HFF-Myc (cell line): ENCODE results near the gene SPAG16.
A peak's percentile ranks its signal among the peaks of the same experiment; 100 is the strongest.

Source experiments
- DNase-seq: peaks from one replicate; pipeline ENCODE4 v3.0.0-alpha.2; 2011; ENCODE audit warnings: low read depth; ENCODE audit errors: extremely low read depth
- H3K4me3 ChIP-seq: replicated peaks from 2 replicates; pipeline ENCODE4 v1.5.1; 2011; ENCODE audit warnings: low read depth, mild to moderate bottlenecking, control low read depth, low read length
- TF ChIP-seq, protein P1 (sequence below): IDR thresholded peaks from 2 replicates; pipeline ENCODE4 v1.5.1; 2012; ENCODE audit warnings: mild to moderate bottlenecking, low read depth, low read length, control low read depth; ENCODE audit errors: missing control alignments

SPAG16 gene

DNA sequence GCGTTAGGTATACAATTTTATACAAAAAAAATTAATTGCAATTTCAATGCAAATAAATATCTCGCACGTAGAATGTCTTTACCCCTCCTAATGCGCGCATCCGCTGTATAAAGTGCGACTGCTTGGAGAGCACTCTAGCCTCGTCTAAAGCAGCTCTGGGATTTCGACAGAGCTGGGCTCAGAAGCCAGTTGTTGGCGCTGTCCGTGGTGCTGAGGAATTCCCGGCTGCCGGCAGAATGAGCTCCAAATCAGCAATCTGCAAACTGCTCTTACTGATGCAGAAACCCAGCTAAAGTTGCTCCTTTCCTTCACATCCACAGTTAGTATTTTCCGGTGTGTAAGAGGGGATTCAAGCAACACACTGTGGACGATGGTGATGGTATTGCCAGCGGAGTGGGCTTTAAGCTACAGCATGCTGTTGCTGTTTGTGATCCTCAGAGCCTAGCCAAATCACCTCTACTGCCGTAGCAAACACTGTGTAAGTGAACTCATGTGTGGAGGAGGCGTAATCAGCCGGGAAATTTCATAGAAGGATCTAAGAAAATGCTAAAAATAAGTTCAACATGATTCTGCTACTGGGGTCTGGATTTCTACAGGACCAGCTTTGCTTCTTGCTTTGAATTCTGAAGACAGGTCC is 1126.8 kb downstream of the SPAG16 start, which contains the start of gene VWC2L:
TSS of gene VWC2L (plus strand) at position 137 of the 637 bp plus-strand sequence. CDS start 3,140 bp downstream, outside the sequence.
- TF ChIP-seq, protein P1, sequence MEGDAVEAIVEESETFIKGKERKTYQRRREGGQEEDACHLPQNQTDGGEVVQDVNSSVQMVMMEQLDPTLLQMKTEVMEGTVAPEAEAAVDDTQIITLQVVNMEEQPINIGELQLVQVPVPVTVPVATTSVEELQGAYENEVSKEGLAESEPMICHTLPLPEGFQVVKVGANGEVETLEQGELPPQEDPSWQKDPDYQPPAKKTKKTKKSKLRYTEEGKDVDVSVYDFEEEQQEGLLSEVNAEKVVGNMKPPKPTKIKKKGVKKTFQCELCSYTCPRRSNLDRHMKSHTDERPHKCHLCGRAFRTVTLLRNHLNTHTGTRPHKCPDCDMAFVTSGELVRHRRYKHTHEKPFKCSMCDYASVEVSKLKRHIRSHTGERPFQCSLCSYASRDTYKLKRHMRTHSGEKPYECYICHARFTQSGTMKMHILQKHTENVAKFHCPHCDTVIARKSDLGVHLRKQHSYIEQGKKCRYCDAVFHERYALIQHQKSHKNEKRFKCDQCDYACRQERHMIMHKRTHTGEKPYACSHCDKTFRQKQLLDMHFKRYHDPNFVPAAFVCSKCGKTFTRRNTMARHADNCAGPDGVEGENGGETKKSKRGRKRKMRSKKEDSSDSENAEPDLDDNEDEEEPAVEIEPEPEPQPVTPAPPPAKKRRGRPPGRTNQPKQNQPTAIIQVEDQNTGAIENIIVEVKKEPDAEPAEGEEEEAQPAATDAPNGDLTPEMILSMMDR = no peak
- H3K4me3 ChIP-seq = no peak within 1 kb of the TSS
- peak; percentile 33 for DNase-seq

DNA sequence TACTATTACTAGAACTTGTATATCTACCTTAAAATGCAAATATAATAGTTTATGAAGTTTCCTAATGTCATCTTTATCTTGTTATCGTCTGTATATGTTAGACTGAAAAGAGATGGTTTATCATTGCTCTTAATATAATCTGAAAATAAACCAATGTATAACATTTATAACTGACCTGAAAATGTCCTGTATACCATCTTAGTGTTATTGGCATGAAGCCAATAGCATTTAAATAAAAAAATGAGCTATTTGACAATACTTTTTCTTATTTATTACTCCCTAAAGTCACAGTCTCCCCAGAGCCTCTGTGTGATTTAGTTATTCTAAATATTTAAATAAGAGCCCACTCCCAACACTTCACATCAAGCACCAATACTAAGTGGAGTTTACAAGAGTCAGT is 1128.4 kb downstream of the SPAG16 start:
- no peak overlapping the region for H3K4me3 ChIP-seq
- DNase-seq = no peak
- TF ChIP-seq, protein P1 = no peak

DNA sequence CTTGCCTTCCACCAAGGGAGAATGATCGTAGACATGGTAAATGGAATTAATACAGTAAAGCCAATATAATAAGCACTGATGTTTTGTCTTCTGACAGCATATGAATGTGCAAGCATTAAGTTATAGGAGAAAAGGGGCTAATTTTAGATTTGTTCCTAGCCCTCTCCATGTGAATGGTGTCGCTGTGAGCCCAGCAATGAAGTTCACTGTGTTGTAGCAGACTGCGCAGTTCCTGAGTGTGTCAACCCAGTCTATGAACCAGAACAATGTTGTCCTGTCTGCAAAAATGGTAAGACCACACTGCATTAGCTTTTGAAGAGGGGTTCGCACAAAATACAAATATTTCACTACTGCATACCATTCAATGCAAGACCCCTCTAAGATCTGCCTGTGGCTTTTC is 1152.2 kb downstream of the SPAG16 start:
- TF ChIP-seq, protein P1 = no peak
- H3K4me3 ChIP-seq = no peak overlapping the region
- no peak for DNase-seq

DNA sequence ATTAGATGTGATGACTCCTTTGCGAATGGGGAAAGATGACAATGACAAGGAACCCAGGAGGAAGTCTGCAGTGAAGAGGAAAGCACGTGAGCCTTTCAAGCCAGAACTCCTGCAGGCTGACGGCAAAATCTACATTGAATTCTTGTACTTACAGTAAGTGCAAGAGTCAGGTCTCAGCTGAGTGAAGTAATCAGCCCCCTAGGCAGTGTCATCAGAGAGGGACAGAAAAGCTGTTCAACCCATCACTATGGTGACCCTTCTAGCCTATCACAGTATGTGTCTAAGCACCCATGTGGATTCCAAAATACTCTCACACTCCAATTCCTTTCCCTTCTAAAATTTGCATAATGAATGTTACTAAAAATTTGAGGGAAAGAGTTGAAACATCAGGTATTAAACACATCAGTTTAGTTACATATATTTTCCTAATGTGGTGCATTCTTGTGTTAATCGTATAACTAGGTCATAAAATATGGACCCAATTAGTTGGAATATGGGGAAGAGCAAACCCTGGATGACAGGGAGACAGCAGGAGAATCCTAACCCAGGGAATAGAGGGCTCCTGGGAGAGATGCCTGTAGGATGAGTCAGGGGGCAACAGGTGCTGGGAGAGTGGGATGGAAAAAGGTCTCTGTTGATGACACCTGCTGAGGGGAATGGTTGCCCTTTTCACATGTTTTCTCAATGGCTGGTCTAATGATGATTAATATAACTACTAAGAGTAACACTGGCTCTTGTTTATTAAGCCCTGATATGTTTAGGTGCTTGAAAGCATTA is 1166.0 kb downstream of the SPAG16 start:
- no peak overlapping the region for H3K4me3 ChIP-seq
- no peak for DNase-seq
- TF ChIP-seq, protein P1 = no peak

DNA sequence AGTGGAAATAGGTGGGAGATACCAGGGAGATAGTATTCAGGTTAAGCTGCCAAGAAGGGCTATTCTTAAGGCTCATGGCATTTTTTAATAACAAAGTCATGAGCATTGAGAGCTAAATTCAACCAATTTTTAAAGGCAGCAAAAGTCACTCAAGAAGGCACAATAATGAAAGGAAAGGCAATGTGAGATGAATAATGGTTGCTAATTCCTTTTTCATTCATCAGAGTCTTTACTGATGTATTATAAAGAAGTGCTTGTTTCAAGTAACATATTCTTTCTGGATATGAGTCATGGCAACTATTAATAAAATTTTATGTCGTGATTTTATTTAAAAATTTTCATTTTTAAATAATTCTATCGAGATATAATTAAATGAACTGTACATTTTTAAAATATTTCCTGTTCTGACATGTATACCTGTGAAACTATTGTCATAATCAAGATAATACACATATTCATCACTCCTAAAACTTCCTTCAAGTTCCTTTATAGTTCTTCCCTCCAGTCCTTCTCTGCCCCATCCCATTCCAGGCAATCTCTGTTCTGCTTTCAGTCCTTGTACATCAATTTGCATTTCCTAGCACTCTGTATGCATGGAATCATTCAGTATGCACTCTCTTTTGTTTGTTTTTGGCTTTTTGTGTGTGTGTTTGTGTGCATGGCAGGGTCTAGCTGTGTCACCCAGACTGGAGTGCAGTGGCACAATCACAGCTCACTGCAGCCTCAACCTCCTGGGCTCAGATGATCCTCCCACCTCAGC is 1167.4 kb downstream of the SPAG16 start:
- no peak overlapping the region for H3K4me3 ChIP-seq
- TF ChIP-seq, protein P1 = no peak
- no peak for DNase-seq
